SK-N-MC (cell line): ENCODE data around the gene TP53AIP1.

ENCODE experiments used
- EZH2 ChIP-seq: fragments of 200-600 bp; sonication (generic); IDR thresholded peaks from one replicate; pipeline ENCODE4 v1.6.1; 2017; ENCODE audit warnings: antibody characterized with exemption
- FOXP2 ChIP-seq: optimal IDR thresholded peaks from 2 replicates; pipeline ENCODE3; 2011; ENCODE audit warnings: mild to moderate bottlenecking, moderate library complexity; ENCODE audit not compliant: insufficient read depth; ENCODE audit errors: extremely low read length, control extremely low read depth
- POLR2AphosphoS5 ChIP-seq: IDR thresholded peaks from 2 replicates; pipeline ENCODE4 v1.6.1; 2012; ENCODE audit warnings: mild to moderate bottlenecking, low read depth, low read length, borderline replicate concordance

DNA sequence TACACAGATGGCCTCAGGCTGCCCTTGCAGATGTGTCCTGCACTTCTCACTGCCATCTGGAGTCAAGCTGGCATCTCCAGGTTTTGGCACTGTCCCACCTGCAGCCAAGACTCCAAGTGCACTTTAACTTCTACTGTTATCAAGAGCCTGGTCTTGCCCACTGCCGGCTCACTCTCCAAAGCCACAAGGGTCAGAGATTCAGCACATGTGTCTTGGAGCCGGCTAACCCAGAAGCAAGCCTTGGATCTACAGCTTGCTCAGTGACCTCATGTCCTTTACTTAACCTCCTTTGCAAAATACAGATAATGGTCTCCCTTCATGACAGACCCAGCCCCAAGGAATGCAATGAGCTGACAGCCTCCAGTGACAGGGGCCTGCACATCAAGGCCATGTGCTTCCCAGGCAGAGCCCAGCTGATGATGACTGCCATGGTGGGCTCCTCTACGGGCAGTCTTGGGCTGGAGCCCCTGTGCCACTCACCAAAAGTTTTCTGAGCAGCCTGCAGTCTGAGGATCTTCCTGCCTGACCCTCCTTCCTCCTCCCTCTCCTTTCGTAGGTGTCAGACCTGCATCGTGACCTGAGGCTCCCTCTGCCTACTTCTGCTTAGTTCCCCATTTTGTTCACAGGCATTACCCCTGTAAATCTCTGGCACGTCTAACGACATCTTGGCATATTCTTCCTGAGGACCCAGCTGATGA lies 9.0 kb downstream of the TP53AIP1 start:
- no peak for TF ChIP-seq POLR2AphosphoS5
- no peak for TF ChIP-seq EZH2
- no peak for TF ChIP-seq FOXP2
